Fibroblast of villous mesenchyme (primary cell): Measurements from ENCODE around the gene HSDL1. TPM values are rescaled to one million over a fixed set of nuclear protein-coding genes. Genes with fewer than 3 reads are reported as not detected.

Experiments used
- DNase-seq: peaks from one replicate; pipeline ENCODE4 v3.0.0-alpha.2; 2010; ENCODE audit warnings: low read depth
- H3K4me3 ChIP-seq: 2 replicates; pipeline ENCODE4 v1.5.1; 2011; ENCODE audit warnings: low read depth, mild to moderate bottlenecking, low read length
- total RNA-seq: library from RNA; depleted of rRNA; stranded (reverse); fragments of >200 nt; gene quantifications from 2 replicates; pipeline ENCODE4 v1.2.3, GENCODE V29; 2012
- TF ChIP-seq, protein P1 (sequence below): IDR thresholded peaks from 2 replicates; pipeline ENCODE4 v1.5.1; 2012; ENCODE audit warnings: low read depth, mild to moderate bottlenecking, low read length; ENCODE audit not compliant: insufficient read depth

Gene HSDL1
- total RNA-seq, 1 donor, result 29.8 TPM

DNA sequence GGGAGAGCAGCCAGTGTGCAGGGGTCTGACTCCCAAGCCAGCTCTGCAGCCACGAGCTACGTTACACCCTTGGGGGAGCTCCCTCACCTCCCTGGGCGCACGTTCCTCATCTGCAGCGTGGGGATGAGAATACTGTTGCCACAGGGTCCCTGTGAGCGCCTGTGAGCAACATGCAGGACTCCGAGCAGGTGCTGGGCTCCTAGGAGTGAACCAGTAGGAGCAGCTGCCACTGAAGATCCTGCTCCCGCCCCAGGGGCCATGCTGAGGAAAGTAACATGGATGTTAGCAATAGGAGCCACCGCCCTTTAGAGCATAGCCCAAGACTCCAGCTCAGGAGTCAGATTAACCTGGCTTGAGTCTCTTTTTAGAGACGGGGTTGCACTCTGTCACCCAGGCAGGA is 16.1 kb upstream of the HSDL1 start:
- DNase-seq, result no peak
- TF ChIP-seq, protein P1, sequence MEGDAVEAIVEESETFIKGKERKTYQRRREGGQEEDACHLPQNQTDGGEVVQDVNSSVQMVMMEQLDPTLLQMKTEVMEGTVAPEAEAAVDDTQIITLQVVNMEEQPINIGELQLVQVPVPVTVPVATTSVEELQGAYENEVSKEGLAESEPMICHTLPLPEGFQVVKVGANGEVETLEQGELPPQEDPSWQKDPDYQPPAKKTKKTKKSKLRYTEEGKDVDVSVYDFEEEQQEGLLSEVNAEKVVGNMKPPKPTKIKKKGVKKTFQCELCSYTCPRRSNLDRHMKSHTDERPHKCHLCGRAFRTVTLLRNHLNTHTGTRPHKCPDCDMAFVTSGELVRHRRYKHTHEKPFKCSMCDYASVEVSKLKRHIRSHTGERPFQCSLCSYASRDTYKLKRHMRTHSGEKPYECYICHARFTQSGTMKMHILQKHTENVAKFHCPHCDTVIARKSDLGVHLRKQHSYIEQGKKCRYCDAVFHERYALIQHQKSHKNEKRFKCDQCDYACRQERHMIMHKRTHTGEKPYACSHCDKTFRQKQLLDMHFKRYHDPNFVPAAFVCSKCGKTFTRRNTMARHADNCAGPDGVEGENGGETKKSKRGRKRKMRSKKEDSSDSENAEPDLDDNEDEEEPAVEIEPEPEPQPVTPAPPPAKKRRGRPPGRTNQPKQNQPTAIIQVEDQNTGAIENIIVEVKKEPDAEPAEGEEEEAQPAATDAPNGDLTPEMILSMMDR, result no peak
- no peak overlapping the region for H3K4me3 ChIP-seq

DNA sequence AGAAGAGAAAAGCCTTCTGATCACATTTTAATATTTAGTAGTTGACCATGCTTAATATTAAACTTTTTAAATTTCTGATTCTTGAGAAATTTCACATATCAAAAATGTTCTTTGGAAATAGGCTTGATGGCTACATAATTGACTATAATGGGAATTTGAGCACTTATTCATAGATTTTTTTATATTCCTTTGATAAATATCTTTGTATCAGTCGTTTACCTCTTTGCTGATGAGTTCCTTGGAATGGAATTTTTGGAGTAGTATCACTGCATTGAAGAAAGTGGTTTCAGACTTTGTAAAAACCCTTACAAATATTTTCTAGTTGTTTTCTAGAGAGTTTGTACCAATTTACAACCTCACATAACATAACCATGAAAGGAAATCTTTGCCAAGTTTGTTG is 14.8 kb upstream of the HSDL1 start:
- no peak overlapping the region for H3K4me3 ChIP-seq
- TF ChIP-seq, protein P1, result no peak
- no peak for DNase-seq

DNA sequence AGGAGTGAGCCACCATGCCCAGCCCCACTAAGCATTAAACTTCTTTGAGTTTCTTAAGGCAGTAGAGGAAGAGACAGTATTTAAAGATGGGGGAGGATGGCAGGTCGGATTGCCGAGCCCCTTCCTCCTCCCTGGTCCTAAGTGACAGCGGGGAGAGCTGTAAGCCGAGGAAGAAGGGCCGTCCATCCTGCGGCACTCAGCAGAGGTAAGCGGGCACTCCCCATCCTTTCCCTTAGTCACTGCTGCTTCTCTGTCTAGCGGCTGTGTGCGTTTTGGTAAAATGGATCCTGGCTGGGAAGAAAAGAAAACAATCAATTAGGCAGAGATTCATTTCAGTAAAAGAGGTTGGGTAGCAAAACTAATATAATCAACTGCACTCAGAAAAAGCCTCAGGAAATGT is 14.0 kb upstream of the HSDL1 start:
- no peak overlapping the region for H3K4me3 ChIP-seq
- TF ChIP-seq, protein P1, result no peak
- no peak for DNase-seq

DNA sequence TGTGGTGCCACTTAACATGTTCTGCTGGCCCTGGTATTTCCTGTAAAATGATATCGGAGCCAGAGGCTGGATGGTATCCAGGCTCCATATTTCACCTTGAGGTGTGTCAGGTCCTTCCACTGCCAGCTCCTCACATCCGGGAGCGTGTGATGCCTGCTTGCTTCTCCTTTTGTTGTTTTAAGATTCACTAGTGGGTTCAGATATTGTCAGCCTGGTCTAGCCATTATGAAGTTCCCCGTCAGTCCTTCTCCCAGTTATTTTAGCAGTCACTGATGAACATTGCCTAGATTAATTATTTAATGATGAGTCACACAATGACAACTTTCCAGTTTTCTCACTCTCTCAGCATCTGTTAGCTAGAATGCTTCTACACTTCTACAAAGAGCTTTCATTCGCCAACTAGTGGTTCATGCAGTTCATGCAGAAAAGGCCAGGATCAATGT is 11.4 kb upstream of the HSDL1 start:
- DNase-seq, result peak; percentile 23
- H3K4me3 ChIP-seq, result no peak overlapping the region
- TF ChIP-seq, protein P1, result no peak

DNA sequence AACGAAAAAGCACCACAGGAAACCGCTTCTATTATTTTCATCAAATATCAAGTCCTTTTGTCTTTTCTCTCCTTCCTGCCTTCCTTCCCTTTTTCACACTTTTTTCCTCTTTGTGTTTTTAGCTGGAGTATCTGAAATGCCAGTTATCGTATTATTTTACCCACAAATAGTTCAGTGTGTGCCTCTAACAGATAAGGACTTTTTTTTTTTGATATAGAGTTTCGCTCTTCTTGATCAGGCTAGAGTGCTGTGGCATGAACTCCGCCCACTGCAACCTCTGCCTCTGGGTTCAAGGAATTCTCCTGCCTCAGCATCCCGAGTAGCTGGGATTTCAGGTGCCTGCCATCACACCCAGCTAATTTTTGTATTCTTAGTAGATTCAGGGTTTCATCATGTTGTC is 10.8 kb upstream of the HSDL1 start:
- H3K4me3 ChIP-seq, result no peak overlapping the region
- no peak for DNase-seq
- TF ChIP-seq, protein P1, result no peak

DNA sequence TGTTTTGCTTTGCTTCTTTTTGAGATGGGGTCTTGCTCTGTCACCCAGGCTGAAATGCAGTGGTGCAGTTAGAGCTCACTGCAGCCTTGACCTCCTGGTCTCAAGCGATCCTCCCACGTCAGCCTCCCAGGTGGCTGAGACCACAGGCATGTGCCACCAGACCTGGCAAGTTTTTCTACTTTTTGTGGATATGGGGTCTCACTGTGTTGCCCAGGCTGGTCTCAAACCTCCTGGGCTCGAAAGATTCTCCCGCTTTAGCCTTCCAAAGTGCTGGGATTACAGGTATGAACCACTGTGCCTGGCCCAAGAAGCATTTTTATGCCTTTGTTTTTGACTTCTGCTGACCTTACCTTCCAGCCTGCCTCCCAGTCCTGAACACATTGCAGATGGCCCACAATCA is 10.2 kb upstream of the HSDL1 start:
- DNase-seq, result no peak
- TF ChIP-seq, protein P1, result no peak

DNA sequence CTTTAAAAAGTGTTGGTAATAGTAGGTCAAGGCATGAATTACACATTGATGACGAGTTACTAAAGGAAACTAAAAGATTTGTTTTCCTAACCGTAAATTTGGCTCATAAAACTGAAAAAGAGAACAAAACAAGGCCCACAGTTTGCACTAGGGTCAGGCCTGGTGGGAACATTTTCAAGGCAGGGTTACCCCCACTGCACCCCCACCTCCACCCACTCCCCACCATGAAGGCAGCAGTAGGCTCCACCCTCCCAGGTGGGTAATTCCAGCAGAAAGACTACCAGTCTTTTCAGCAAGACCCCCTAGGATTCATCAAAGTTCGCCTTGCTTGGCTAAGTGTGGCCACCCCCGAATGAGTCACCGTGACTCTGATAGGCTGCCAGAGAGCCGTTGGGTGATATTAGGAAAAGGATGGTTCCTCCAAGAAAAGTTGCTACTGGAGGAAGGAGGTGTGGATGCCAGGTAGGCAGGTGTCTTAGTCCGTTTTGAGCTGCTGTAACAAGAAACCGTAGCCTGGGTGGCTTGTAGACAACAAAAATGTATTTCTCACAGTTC is 8.8 kb upstream of the HSDL1 start:
- DNase-seq, result peak; percentile 39
- TF ChIP-seq, protein P1, result no peak
- H3K4me3 ChIP-seq, result no peak overlapping the region

More for the DNA sequence above, 10.2 kb upstream of the HSDL1 start:
- H3K4me3 ChIP-seq, result no peak overlapping the region
